T-helper 22 cell (primary cell): ENCODE results near the gene GNAS.

Source experiments
- DNase-seq: peaks from one replicate; pipeline ENCODE4 v3.0.0-alpha.2; 2020; ENCODE audit warnings: low read depth

GNAS gene

DNA sequence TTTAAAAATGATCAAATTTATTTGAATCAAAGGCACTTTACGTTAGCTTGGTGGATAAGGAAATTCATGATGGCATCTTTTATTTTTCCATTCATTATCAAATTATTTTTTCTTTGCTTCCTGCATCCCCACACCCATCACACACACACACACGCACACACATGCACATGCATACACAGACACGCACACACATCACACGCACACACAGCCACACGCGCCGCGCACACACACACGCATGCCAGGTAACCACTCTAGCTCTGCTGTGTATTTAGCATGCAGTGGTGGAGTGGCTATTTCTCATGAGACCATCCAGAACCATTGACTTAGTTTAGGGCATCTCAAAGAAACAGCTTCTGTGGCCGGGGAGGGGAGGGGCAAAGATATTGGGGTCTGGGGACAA, 47.0 kb downstream of the GNAS start:
- no peak for DNase-seq

DNA sequence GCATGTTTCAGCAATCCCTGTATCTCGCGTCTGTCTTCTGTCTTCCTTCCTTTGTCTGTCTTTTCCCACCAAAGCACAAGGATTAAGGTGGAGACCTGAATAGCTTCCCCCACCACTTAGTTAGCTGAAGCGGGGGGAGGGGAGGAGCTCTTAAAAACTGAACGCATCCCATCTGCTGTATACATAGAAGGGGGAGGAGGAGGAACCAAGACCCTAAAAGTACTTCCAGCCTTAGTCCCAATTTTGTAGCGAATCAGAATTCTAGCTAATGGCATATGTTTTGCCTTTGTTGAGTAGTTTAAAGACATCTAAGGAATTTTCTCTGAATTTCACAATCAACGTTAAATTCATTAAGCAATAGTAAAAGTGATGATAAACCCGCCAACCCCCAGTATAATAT, 47.9 kb downstream of the GNAS start:
- DNase-seq, result no peak

DNA sequence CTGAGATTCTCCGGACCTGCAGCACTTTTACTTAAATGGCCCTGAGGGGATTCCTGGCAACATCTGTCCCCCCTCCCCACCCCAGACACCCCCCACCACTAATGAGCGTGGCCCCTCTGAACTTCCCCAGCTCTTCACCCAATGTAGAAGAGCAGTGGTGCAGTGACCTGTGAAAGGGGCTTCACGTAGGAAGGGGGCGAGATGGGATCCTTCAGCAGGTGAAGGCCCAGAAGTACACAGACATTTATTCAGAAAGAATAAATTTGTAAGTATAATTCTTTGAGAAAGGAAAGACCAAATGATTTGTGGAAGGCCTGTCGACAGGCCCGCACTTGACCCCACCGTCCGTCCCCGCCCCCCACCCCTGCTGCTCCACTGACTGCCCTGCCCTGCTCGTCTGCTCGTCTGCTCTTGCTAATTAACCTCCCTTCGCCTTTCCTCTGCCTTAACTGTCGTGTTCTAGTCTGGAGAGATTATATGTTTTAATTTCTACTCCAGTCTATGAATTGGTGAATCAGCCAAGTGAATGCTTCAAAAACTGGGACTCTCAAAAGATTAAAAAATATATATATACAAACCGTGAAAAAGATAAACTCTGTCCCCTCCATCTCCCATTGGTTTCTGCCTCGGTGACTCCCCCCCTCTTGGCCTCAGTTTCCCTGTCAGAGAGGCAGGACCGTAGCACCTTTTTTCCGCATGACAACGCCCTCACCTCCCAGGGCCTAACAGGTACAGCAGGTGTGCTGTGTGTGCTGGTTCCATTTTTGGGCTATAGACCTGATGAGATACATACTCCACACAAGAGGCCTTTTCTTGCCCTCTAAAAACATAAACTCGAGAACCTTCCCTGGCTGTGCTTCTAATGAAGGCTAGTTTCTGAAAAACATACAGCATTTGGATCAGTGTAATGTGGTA, 49.2 kb downstream of the GNAS start:
- no peak for DNase-seq

DNA sequence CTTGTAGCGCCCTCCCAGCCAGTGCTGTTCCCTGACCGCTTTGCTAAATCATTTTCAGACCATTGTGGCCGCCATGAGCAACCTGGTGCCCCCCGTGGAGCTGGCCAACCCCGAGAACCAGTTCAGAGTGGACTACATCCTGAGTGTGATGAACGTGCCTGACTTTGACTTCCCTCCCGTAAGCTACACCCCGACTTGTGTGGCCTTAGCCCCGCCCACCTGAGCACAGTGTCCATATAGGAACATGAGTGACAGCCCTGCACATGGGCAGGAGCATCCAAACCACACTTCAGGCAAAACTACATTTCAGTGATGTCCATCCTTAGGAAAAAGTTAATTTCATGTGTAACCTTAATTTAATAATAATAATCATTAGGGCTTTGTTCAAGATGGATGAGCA, 51.1 kb downstream of the GNAS start:
- DNase-seq, result no peak

DNA sequence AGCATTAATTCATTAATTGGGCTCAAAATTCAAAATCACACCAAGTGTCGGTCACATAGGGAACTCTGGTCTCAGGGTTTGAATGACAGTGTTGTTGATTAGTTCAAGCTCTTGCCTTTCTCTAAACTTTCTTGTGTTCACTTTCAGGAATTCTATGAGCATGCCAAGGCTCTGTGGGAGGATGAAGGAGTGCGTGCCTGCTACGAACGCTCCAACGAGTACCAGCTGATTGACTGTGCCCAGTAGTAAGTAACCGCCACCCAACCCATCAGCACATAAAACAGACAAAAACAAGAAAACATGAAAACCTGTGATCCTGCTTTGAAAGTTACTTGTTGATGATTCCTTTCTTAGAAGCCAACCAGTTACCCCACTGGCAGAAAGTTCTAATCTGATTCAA, 52.7 kb downstream of the GNAS start:
- no peak for DNase-seq

DNA sequence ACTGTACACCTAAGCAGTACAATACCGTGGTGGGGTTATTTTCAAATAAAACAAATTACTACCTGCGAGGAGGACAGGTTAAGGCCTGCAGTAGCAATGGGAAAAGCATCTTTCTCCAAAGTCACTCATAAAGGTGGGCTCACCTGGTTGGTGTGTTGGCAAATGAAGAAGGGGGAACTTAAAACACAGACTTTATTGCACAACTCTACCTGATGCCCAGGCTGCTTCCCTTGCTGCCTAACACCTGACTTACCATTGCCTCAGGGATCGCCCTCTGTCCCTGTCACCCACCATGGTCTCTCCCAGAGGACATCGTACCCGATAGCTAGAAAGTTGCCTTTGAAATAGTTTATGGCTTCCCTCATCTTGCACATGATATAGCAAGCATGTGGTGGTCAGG, 53.6 kb downstream of the GNAS start:
- DNase-seq, result no peak

DNA sequence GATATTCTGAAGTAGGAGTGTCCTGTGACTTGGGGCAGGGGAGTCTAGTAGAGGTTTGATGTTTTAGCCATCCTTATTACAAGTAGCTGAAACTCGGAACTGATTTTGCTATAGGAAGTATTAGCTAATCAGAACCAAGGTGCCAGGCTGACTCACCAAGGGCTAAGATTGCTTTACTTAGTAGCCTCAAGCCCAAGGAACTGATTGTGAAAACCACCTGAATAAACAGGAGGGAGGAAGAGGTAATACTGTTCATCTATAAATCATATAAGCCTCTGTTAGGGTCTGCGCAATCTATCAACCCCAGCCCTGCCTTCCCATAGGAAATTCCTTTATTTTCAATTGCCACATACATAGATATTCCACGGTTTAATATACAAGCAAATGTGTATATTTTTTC, 54.4 kb downstream of the GNAS start:
- DNase-seq, result no peak

DNA sequence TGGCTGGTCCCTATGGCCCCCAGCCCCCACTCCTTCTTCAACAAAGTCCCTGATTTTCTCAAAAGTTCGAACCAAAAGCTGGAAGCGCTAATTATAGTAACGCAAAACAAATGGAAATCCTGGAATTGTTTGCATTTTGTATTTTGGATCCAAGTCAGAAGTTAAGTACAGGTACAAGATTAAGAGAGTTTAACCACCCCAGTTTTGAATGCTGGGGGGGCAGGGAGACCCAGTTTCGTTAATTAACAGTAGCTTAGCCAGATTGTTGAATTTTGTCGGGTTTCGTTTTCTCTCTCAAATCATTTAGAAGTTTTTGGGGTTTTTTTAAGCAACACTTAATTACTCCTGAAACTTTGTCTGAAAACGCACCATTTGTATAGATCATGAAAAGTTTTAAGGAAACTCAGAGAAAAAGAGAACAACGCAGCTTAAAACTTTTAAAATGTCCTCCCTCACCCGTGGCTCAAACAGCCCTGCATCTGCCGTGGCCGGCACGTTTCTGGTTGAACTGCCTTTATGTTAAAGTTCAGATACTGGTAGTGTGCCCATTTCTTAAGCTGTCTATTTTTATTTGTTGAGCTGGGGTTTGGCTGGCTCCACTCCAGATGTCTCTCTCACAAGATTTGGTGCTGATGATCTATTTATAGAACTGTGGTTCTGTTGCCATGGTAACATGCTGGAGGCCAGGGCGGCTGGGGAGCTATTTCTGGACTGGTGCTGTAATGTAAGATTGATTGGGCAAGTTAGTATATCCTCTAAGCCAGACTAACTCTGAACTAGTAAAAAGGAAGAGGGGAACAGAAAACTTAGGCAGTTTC, 55.0 kb downstream of the GNAS start:
- DNase-seq, result peak; percentile 38

DNA sequence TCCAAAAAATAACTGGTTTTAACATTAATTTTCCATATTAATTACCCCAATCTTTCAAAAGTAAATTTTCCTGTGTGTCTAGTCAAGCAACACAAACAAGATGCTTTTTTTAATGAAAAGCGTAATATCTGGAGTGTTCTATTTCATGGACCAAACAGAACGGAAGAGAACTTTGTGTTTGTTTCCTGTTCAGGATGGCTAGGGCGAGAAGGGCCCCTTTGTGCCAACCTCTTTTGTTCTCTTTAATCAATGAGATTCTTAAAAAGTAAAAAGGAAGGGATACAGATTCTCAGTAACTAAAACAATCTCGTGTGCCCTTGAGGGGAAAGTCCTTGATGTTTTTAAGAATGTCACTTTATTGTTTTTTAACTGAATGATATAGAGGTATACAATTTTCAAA, 55.7 kb downstream of the GNAS start:
- DNase-seq, result no peak

DNA sequence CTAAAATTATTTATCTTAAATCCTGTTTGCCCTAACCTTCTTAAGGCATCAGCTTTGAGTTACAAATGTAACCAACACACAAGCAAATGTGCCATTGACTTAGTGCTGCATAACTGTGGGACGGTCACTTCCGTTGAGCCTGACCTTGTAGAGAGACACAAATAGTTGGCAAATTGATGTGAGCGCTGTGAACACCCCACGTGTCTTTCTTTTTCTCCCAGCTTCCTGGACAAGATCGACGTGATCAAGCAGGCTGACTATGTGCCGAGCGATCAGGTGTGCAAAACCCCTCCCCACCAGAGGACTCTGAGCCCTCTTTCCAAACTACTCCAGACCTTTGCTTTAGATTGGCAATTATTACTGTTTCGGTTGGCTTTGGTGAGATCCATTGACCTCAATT, 56.4 kb downstream of the GNAS start:
- no peak for DNase-seq

DNA sequence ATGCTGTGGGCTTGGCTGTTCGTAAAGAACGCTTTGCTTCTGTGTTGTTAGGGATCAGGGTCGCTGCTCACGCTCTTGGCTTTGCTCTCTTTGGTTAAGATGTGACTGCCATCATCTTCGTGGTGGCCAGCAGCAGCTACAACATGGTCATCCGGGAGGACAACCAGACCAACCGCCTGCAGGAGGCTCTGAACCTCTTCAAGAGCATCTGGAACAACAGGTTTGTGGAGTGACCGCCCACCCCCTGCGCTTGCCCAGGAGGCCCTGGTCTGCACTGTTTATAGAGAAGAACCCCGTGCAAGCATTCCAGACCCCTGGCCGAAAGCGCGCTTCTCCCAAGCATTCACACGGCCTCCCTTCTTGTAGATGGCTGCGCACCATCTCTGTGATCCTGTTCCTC, 57.1 kb downstream of the GNAS start:
- DNase-seq, result no peak

DNA sequence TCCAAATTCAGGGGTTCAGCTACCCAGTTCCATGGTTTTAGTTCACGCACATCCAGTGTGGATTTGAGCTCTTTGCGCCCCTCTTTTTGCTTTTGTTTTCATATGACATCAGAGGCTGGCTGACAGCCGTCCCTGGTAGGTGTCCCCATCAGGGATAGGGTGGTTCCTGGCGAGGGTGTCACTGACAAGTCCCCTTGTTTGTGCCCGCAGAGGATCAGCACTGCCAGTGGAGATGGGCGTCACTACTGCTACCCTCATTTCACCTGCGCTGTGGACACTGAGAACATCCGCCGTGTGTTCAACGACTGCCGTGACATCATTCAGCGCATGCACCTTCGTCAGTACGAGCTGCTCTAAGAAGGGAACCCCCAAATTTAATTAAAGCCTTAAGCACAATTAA, 58.0 kb downstream of the GNAS start:
- no peak for DNase-seq

DNA sequence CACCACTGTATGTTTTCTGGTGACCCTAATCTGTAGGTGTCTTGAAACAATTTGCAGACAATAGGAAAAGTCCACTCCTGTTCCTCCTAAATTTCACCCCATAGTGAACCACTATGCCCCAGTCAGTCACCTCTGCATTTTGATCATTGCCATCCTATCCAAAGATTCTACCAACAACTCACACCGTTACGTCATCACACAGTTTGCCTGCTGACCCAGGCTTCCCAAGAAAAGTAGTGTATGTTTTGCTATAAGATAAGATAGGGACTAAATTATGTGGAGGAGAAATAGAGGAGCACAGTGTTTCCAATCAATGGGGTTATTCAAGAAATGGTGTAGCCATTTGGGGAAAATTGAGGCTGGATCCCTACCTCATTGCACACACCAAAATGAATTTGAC, 58.8 kb downstream of the GNAS start:
- DNase-seq, result no peak

DNA sequence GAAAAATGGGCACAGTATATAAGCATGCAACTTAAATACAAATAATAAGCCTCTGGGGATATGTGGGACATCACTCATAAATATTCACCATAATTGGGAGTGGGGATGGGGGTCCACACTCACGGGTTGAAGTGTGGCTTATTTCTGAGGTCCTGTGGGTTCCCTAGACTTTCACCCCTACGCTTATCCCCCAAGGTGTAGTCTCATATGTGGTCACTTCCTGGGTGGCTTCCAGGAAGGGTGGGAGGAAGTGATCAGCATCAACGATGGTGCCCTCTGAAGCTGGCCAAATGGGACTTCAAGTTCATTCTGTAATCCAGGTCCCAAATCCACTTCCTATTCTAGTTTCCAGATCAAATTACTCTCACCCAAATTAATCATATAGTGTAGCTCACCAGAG, 59.5 kb downstream of the GNAS start:
- DNase-seq, result no peak

DNA sequence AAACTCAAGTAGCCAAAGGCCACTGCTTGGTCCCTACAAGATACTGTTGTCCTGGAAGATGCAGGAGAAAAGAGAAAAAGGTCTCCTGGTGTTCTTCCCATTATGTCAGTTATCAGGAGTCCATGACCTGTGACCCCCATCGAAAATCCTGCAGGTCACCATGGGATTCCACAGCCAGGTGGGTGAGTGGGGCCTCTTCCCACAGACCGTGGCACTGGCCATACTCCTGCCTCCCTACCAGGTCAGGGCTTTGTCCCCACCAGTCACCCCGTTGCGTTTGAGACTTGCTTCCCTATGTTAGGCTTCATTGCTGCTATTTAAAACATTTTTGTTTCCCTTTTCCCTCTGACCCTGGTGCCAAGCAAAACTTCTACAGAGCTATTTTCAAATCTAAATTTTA, 60.6 kb downstream of the GNAS start:
- no peak for DNase-seq

DNA sequence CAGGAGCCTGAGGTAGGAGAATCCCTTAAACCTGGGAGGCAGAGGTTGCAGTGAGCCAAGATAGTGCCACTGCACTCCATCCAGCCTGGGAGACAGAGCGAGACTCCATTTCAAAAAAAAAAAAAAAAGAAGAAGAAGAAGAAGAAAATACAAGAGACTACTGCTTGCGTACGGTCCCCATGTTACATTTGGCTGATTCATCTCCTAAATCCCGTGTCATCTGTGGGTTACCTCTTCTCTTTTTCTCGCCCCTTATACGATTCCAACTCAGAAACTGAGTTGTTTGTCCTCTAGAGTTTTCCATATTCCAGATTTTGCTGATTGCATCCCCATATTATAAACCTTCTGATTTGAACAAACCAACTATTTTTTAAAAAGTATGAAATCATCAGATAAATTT, 66.1 kb downstream of the GNAS start:
- no peak for DNase-seq

DNA sequence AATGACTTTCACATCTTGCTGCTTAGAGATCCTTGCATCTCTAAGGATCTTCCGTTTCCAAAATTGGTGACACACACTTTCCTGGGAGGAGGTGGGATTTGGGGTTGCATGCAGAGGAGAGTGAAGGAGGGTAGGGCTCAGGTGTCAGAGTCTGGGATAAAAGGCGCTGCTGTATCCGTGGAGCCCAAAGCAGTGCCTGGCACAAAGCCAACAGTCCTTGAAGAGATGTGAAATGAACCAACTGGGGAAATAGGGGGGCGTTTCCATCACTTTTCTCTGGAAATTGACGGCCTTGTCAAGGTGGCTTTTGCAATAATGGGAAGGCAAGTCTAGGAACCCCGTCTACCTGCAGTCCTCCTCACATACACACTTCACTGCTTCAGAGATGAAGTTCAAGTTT, 69.0 kb downstream of the GNAS start:
- no peak for DNase-seq

DNA sequence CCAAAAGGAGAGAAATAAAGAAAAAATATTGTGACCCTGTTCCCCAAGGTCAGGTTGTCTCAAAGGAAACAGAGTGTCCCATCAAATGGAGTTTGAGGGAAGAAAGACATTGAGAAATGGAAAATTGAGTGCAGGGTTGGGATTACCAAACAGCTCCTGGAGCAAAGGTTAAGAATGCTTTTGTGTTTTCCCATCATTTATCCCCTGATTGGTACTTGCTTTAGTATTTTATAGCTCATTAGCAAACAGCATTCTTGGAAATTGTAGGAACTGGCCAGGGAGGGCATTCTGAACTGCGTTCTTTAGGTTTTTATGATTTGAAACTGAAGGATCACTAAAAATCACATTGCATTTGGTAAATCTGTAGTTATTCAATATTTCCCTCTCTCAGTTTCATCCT, 69.5 kb downstream of the GNAS start:
- no peak for DNase-seq

DNA sequence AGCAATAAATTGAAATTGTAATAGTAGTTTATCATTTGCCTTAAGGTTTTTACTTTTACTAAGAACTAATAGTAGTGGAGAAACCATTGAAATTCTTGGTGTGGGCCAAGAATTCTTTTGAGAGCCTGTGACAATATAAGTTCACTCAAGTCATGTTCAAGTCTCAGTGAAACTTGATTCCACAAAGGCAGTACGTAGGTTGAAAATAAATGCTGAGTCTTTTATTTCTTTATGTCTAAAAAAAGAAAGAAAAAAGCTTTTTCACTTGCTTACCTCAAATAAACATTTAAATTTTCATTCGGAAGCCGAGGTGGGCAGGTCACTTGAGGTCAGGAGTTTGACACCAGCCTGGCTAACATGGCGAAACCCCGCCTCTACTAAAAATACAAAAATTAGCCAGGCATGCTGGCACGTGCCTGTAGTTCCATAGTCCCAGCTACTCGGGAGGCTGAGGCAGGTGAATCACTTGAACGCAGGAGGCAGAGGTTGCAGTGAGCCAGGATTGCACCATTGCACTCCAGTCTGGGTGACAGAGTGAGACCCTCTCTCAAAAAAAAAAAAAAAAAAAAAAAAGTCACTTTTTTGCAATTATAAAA, 70.7 kb downstream of the GNAS start:
- DNase-seq, result no peak

DNA sequence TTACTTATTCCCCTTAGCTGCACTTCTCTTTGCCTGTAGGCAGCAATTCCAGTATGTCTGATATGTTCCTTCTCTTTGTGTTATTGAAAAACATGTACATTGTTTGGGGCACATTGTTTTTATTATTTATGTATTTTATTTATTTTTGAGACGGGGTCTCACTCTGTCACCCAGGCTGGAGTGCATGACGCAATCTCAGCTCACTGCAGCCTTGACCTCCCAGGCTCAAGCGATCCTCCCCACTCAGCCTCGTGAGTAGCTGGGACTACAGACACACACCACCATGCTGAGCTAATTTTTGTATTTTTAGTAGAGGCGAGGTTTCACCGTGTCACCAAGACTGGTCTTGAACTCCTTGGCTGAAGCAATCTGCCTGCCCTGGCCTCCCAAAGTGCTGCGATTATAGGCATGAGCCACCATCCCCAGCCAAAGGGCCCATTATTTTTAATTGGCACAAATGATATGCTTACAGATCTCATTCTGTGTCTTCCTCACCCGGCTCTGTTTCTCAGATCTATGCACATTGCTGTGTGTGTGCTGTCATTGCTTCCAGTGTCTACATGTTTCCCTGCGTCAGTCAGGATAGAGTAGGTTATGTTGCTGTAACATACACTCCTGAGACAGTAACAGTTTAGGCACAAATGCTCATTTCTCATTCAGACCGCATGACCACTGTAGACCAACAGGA, 74.4 kb downstream of the GNAS start:
- DNase-seq, result no peak

DNA sequence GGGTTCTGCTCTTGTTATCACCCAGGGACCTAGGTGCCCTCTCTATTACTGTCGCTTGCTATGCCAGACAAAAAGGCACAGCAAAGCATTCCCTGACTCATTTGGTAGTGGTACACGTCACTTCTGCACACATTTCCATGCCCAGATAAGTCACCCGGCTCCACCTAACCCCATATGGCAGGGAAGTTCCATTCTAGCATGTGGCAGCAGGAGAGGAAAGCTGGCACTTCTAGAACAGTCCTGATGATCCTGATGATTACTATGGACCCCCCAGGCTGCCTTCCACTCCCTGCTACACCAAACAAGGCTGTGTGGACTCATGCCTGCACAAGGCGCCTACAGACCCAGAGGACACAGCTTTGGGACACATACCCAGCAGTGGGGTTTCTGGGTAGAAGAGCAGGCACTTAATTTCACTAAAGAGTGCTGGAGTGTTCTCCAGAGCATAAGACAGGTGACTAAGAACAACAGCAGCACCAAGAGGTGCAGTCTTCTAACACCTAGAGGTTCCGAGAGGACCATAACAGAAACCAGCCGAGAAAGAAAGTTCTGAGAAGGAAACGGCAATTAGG, 75.1 kb downstream of the GNAS start:
- no peak for DNase-seq

DNA sequence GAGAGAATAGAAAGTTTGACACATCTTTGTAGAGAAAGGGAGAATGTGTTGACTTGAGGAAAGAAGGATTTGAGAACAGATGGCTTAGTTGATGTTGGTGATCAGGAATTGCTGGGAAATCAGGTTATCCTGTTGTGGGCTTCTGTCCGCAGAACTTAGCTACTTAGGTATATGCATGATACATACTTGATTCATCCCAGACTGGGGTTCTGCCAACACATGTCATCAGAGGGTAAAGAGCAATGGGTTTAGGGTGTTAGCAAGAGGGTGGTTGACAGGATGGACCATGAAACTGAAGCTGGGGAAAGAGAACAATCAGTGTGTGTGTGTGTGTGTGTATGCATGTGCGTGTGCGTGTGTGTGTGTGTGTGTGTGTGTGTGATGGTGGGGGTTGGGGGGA, 78.0 kb downstream of the GNAS start:
- DNase-seq, result no peak
